Stimulated activated CD4-positive, alpha-beta T cell treated with anti-CD3 and anti-CD28 coated beads, Interleukin-2, amount 100 ng/mL, for 48 hours (primary cell): Measurements from ENCODE around the gene ATP1A1.
A peak's percentile ranks its signal among the peaks of the same experiment; 100 is the strongest.

ENCODE experiments used
- DNase-seq, 2 donors: peaks; one replicate each; pipeline ENCODE4 v3.0.0-alpha.2; 2020

Gene ATP1A1

GRCh38 chr1:116415699-116416533 is 42.9 kb downstream of the ATP1A1 start:
- no peak for DNase-seq

GRCh38 chr1:116416854-116417513 is 43.9 kb downstream of the ATP1A1 start:
- DNase-seq = no peak

- no peak for DNase-seq
Measured at GRCh38 chr1:116417678-116418077, 44.6 kb downstream of the ATP1A1 start.

GRCh38 chr1:116418091-116418830 is 45.2 kb downstream of the ATP1A1 start:
- peak; percentile 79 to 85 for DNase-seq

- no peak for DNase-seq
Measured at GRCh38 chr1:116420417-116421200, 47.6 kb downstream of the ATP1A1 start.

- no peak for DNase-seq
Measured at GRCh38 chr1:116424438-116424837, 51.4 kb downstream of the ATP1A1 start.

- no peak for DNase-seq
Measured at GRCh38 chr1:116424863-116425262, 51.8 kb downstream of the ATP1A1 start.

- no peak for DNase-seq
Measured at GRCh38 chr1:116425987-116426386, 52.9 kb downstream of the ATP1A1 start.

- no peak for DNase-seq
Measured at GRCh38 chr1:116426401-116426800, 53.4 kb downstream of the ATP1A1 start.

GRCh38 chr1:116428576-116428975 is 55.5 kb downstream of the ATP1A1 start:
- no peak for DNase-seq

GRCh38 chr1:116429821-116430374 is 56.9 kb downstream of the ATP1A1 start:
- DNase-seq = no peak

GRCh38 chr1:116431870-116432500 is 58.9 kb downstream of the ATP1A1 start:
- no peak for DNase-seq

- DNase-seq = no peak
Measured at GRCh38 chr1:116432655-116433265, 59.7 kb downstream of the ATP1A1 start.

GRCh38 chr1:116433275-116434257 is 60.5 kb downstream of the ATP1A1 start:
- no peak for DNase-seq

GRCh38 chr1:116434849-116435248 is 61.8 kb downstream of the ATP1A1 start:
- DNase-seq = no peak

- DNase-seq = no peak
Measured at GRCh38 chr1:116435806-116436610, 63.0 kb downstream of the ATP1A1 start.

- no peak for DNase-seq
Measured at GRCh38 chr1:116436611-116436970, 63.5 kb downstream of the ATP1A1 start.

- no peak for DNase-seq
Measured at GRCh38 chr1:116439701-116440100, 66.7 kb downstream of the ATP1A1 start.

GRCh38 chr1:116440731-116441130 is 67.7 kb downstream of the ATP1A1 start:
- DNase-seq = no peak
